Activated B cell treated with CpG ODN at 0.5 μM for 24 hours (primary cell): Measurements from ENCODE around the gene CPNE4. TPM values are rescaled to one million over a fixed set of nuclear protein-coding genes. Genes with fewer than 3 reads are reported as not detected.

ENCODE experiments used
- ATAC-seq: fragments of 200-7000 bp; cut with Tn5 transposase; one replicate; pipeline ENCODE4 v1.10.0; 2021; ENCODE audit warnings: low read depth, mild to moderate bottlenecking, moderate library complexity
- CTCF ChIA-PET: fragments of 350-600 bp; sonication (Branson Sonifier 250); formaldehyde crosslinking; loops from one replicate; lab custom pipeline; 2021; ENCODE audit warnings: antibody characterized with exemption; lab: Charles Lee
- POLR2A ChIA-PET: fragments of 350-600 bp; sonication (Branson Sonifier 250); formaldehyde crosslinking; loops from one replicate; lab custom pipeline; 2021; ENCODE audit warnings: antibody characterized with exemption; lab: Charles Lee
- DNase-seq: peaks from one replicate; pipeline ENCODE4 v3.0.0; 2022
- H3K27ac Mint-ChIP-seq: one replicate; pipeline ENCODE4 v1.8.0; 2020; ENCODE audit warnings: mixed read lengths
- H3K27me3 Mint-ChIP-seq: one replicate; pipeline ENCODE4 v1.8.0; 2021; ENCODE audit warnings: mixed read lengths
- H3K36me3 Mint-ChIP-seq: one replicate; pipeline ENCODE4 v1.8.0; 2021; ENCODE audit warnings: low read depth, mixed read lengths
- H3K4me1 Mint-ChIP-seq: one replicate; pipeline ENCODE4 v1.8.0; 2021; ENCODE audit warnings: mixed read lengths
- H3K4me3 Mint-ChIP-seq: one replicate; pipeline ENCODE4 v1.8.0; 2020; ENCODE audit warnings: mild to moderate bottlenecking, mixed read lengths
- H3K9me3 Mint-ChIP-seq: one replicate; pipeline ENCODE4 v1.8.0; 2020; ENCODE audit warnings: mixed read lengths
- CTCF ChIP-seq: fragments of 200-600 bp; IDR thresholded peaks from one replicate; pipeline ENCODE4 v1.8.0; 2022; ENCODE audit warnings: antibody characterized with exemption, mild to moderate bottlenecking
- intact Hi-C: fragments of 100-400 bp; cut with micrococcal nuclease; formaldehyde crosslinking; loops from one replicate; pipeline ENCODE4 v1.15.1; 2024
- total RNA-seq: library from RNA; stranded (reverse); gene quantifications from 2 replicates; pipeline ENCODE4 v1.2.3, GENCODE V29; 2022

CPNE4 gene
- total RNA-seq, 1 donor from 2014 or later = not detected

- Mint-ChIP-seq H3K9me3 (no peaks in the 10 kb centered on the region), H3K27ac (no peak overlapping the region), H3K36me3 (no peaks in the 10 kb centered on the region), H3K4me1 (peaks cover 9% of the 10 kb centered on the region), H3K4me3 (no peak overlapping the region), H3K27me3 (peaks cover 67% of the 10 kb centered on the region)
- no peak for ATAC-seq
- no peak for TF ChIP-seq CTCF
- CTCF ChIA-PET = no interaction called here
- POLR2A ChIA-PET = no interaction called here
- intact Hi-C loops = loop anchor here (10.0 kb wide), 2 partner anchors 361 to 611 kb away; no protein-coding TSS in a partner anchor
- DNase-seq = no peak
Observed at GRCh38 chr3:132033471-132033870, 1.3 kb downstream of the CPNE4 start.

GRCh38 chr3:132032959-132033358 is 1.9 kb downstream of the CPNE4 start:
- H3K4me1 Mint-ChIP-seq = peaks cover 9% of the 10 kb centered on the region
- peaks cover 68% of the 10 kb centered on the region for H3K27me3 Mint-ChIP-seq
- no peak overlapping the region for H3K4me3 Mint-ChIP-seq
- DNase-seq (no peak), ATAC-seq (no peak)
- H3K36me3 Mint-ChIP-seq = no peaks in the 10 kb centered on the region
- CTCF ChIA-PET = interaction anchor here (0.7 kb wide), 1 partner anchor 947 kb away, joined by 3 read pairs; no protein-coding TSS in a partner anchor
- intact Hi-C loops = loop anchor here (10.0 kb wide), 2 partner anchors 362 to 612 kb away; no protein-coding TSS in a partner anchor
- POLR2A ChIA-PET = no interaction called here
- no peak overlapping the region for H3K27ac Mint-ChIP-seq
- no peaks in the 10 kb centered on the region for H3K9me3 Mint-ChIP-seq
- TF ChIP-seq CTCF = no peak

- ChIA-PET POLR2A (no interaction called here), CTCF (interaction anchor here (0.6 to 1.6 kb wide), 4 partner anchors 10 to 996 kb away, joined by 4 to 7 read pairs (median 4); no protein-coding TSS in a partner anchor)
- DNase-seq (no peak), ATAC-seq (peak; percentile 45)
- Mint-ChIP-seq H3K4me1 (peaks cover 2% of the 10 kb centered on the region), H3K27ac (no peak overlapping the region), H3K4me3 (no peak overlapping the region), H3K9me3 (no peaks in the 10 kb centered on the region), H3K36me3 (no peaks in the 10 kb centered on the region), H3K27me3 (peaks cover 44% of the 10 kb centered on the region)
- intact Hi-C loops = loop anchor here (1.0 kb wide), 1 partner anchor 996 kb away; no protein-coding TSS in a partner anchor
- TF ChIP-seq CTCF = no peak
Observed at GRCh38 chr3:132029182-132029902, 5.5 kb downstream of the CPNE4 start.

- TF ChIP-seq CTCF = no peak
- no peak overlapping the region for H3K27ac Mint-ChIP-seq
- ChIA-PET CTCF (no interaction called here), POLR2A (no interaction called here)
- H3K27me3 Mint-ChIP-seq = peaks cover 3% of the 10 kb centered on the region
- H3K9me3 Mint-ChIP-seq = no peaks in the 10 kb centered on the region
- no peak for ATAC-seq
- H3K4me3 Mint-ChIP-seq = no peak overlapping the region
- H3K36me3 Mint-ChIP-seq = no peaks in the 10 kb centered on the region
- intact Hi-C loops = no loop called here
- DNase-seq = no peak
- H3K4me1 Mint-ChIP-seq = no peaks in the 10 kb centered on the region
Observed at GRCh38 chr3:132022914-132023313, 11.9 kb downstream of the CPNE4 start.

- Mint-ChIP-seq H3K9me3 (no peaks in the 10 kb centered on the region), H3K4me1 (no peaks in the 10 kb centered on the region), H3K27me3 (peaks cover 5% of the 10 kb centered on the region), H3K4me3 (no peak overlapping the region), H3K27ac (no peak overlapping the region), H3K36me3 (no peaks in the 10 kb centered on the region)
- ChIA-PET CTCF (no interaction called here), POLR2A (no interaction called here)
- TF ChIP-seq CTCF = no peak
- DNase-seq (no peak), ATAC-seq (no peak)
- intact Hi-C loops = no loop called here
Observed at GRCh38 chr3:132020058-132020457, 14.8 kb downstream of the CPNE4 start.
